ENCODE data around the gene AGBL5.

- TF ChIP-seq CTCF (IDR thresholded peaks at IDR 0.05; ENCODE audit: low read length) (no peak), EZH2phosphoT487 (IDR thresholded peaks at IDR 0.05; ENCODE audit: low read length) (no peak), EZH2 (optimal IDR thresholded peaks at IDR 0.05; ENCODE audit: low read depth, low read length) (no peak)
Observed at GRCh38 chr2:27003857-27004256, 47.6 kb upstream of the AGBL5 start.

Data from MM.1S (cell line).